Measurements from ENCODE around the gene USP11.
"Not testable (repeated sequence)": the region's sequence is repeated elsewhere in the genome, so short reads cannot be mapped to it uniquely, and the experiment has no call there.

The USP11 gene

GRCh38 chrX:47245156-47245555, 12.3 kb downstream of the USP11 start:
- H3K4me3 ChIP-seq (ENCODE audit: low read length), result no peak overlapping the region
- no peaks in the 10 kb centered on the region for H3K4me1 ChIP-seq (ENCODE audit: control insufficient read depth, insufficient read depth, low read length)
- no peak overlapping the region for H3K27ac ChIP-seq (ENCODE audit: low read length)
- DNase-seq (ENCODE audit: low read depth, low spot score), result no peak
- H3K36me3 ChIP-seq (ENCODE audit: control insufficient read depth, insufficient read depth, low read length), result peaks cover 26% of the 10 kb centered on the region; the same call in 1 of the 2 replicates
- no peaks in the 10 kb centered on the region for H3K27me3 ChIP-seq (ENCODE audit: control insufficient read depth, insufficient read depth, low read length)
- WGBS (ENCODE audit: insufficient coverage, insufficient read length), result no CpG with 5 or more reads among the region's 10 CpGs
- H3K9me3 ChIP-seq (ENCODE audit: control insufficient read depth, insufficient read depth, low read length), result no peaks in the 10 kb centered on the region

- H3K36me3 ChIP-seq (ENCODE audit: control insufficient read depth, insufficient read depth, low read length), result peaks cover 14% of the 10 kb centered on the region; the same call in 1 of the 2 replicates
- H3K4me1 ChIP-seq (ENCODE audit: control insufficient read depth, insufficient read depth, low read length), result no peaks in the 10 kb centered on the region
- no CpG with 5 or more reads among the region's 23 CpGs for WGBS (ENCODE audit: insufficient coverage, insufficient read length)
- no peak for DNase-seq (ENCODE audit: low read depth, low spot score)
- H3K9me3 ChIP-seq (ENCODE audit: control insufficient read depth, insufficient read depth, low read length), result no peaks in the 10 kb centered on the region
- no peaks in the 10 kb centered on the region for H3K27me3 ChIP-seq (ENCODE audit: control insufficient read depth, insufficient read depth, low read length)
- no peak overlapping the region for H3K27ac ChIP-seq (ENCODE audit: low read length)
- H3K4me3 ChIP-seq (ENCODE audit: low read length), result no peak overlapping the region
Observed at GRCh38 chrX:47247206-47247998, 14.6 kb downstream of the USP11 start.

GRCh38 chrX:47247999-47248320, 15.2 kb downstream of the USP11 start:
- Histone ChIP-seq H3K27me3 (ENCODE audit: control insufficient read depth, insufficient read depth, low read length) (no peaks in the 10 kb centered on the region), H3K27ac (ENCODE audit: low read length) (no peak overlapping the region), H3K36me3 (ENCODE audit: control insufficient read depth, insufficient read depth, low read length) (peaks cover 13% of the 10 kb centered on the region; the same call in 1 of the 2 replicates), H3K4me1 (ENCODE audit: control insufficient read depth, insufficient read depth, low read length) (no peaks in the 10 kb centered on the region), H3K9me3 (ENCODE audit: control insufficient read depth, insufficient read depth, low read length) (no peaks in the 10 kb centered on the region), H3K4me3 (ENCODE audit: low read length) (no peak overlapping the region)
- no CpG with 5 or more reads among the region's 13 CpGs for WGBS (ENCODE audit: insufficient coverage, insufficient read length)
- DNase-seq (ENCODE audit: low read depth, low spot score), result no peak

- H3K27ac ChIP-seq (ENCODE audit: low read length), result no peak overlapping the region
- no peak for DNase-seq (ENCODE audit: low read depth, low spot score)
- no peak overlapping the region for H3K4me3 ChIP-seq (ENCODE audit: low read length)
- no peaks in the 10 kb centered on the region for H3K27me3 ChIP-seq (ENCODE audit: control insufficient read depth, insufficient read depth, low read length)
- WGBS (ENCODE audit: insufficient coverage, insufficient read length), result no CpG with 5 or more reads among the region's 6 CpGs
- H3K36me3 ChIP-seq (ENCODE audit: control insufficient read depth, insufficient read depth, low read length), result peaks cover 11% of the 10 kb centered on the region; the same call in 1 of the 2 replicates
- H3K9me3 ChIP-seq (ENCODE audit: control insufficient read depth, insufficient read depth, low read length), result no peaks in the 10 kb centered on the region
- H3K4me1 ChIP-seq (ENCODE audit: control insufficient read depth, insufficient read depth, low read length), result no peaks in the 10 kb centered on the region
Observed at GRCh38 chrX:47248576-47248975, 15.8 kb downstream of the USP11 start.

GRCh38 chrX:47250017-47250347, 17.2 kb downstream of the USP11 start:
- Histone ChIP-seq H3K9me3 (ENCODE audit: control insufficient read depth, insufficient read depth, low read length) (no peaks in the 10 kb centered on the region), H3K36me3 (ENCODE audit: control insufficient read depth, insufficient read depth, low read length) (0 out of 2 replicates have a peak, but pooled peaks cover 3% of the 10 kb centered on the region), H3K4me1 (ENCODE audit: control insufficient read depth, insufficient read depth, low read length) (no peaks in the 10 kb centered on the region), H3K27me3 (ENCODE audit: control insufficient read depth, insufficient read depth, low read length) (no peaks in the 10 kb centered on the region), H3K4me3 (ENCODE audit: low read length) (no peak overlapping the region), H3K27ac (ENCODE audit: low read length) (no peak overlapping the region)
- DNase-seq (ENCODE audit: low read depth, low spot score), result no peak
- WGBS (ENCODE audit: insufficient coverage, insufficient read length), result no CpG with 5 or more reads among the region's 6 CpGs

- WGBS (ENCODE audit: insufficient coverage, insufficient read length), result no CpG with 5 or more reads among the region's 12 CpGs
- not testable (repeated sequence) for H3K4me1 ChIP-seq (ENCODE audit: control insufficient read depth, insufficient read depth, low read length); H3K9me3 ChIP-seq (ENCODE audit: control insufficient read depth, insufficient read depth, low read length); H3K36me3 ChIP-seq (ENCODE audit: control insufficient read depth, insufficient read depth, low read length); H3K4me3 ChIP-seq (ENCODE audit: low read length); H3K27me3 ChIP-seq (ENCODE audit: control insufficient read depth, insufficient read depth, low read length); DNase-seq (ENCODE audit: low read depth, low spot score); H3K27ac ChIP-seq (ENCODE audit: low read length)
Observed at GRCh38 chrX:47257620-47258019, 24.8 kb downstream of the USP11 start.

GRCh38 chrX:47264483-47265173, 31.8 kb downstream of the USP11 start:
- Histone ChIP-seq H3K36me3 (ENCODE audit: control insufficient read depth, insufficient read depth, low read length) (no peaks in the 10 kb centered on the region), H3K27me3 (ENCODE audit: control insufficient read depth, insufficient read depth, low read length) (no peaks in the 10 kb centered on the region), H3K4me3 (ENCODE audit: low read length) (no peak overlapping the region), H3K9me3 (ENCODE audit: control insufficient read depth, insufficient read depth, low read length) (no peaks in the 10 kb centered on the region), H3K27ac (ENCODE audit: low read length) (no peak overlapping the region), H3K4me1 (ENCODE audit: control insufficient read depth, insufficient read depth, low read length) (no peaks in the 10 kb centered on the region)
- no CpG with 5 or more reads among the region's 7 CpGs for WGBS (ENCODE audit: insufficient coverage, insufficient read length)
- no peak for DNase-seq (ENCODE audit: low read depth, low spot score)

- Histone ChIP-seq H3K27ac (ENCODE audit: low read length) (no peak overlapping the region), H3K9me3 (ENCODE audit: control insufficient read depth, insufficient read depth, low read length) (no peaks in the 10 kb centered on the region), H3K4me1 (ENCODE audit: control insufficient read depth, insufficient read depth, low read length) (no peaks in the 10 kb centered on the region), H3K4me3 (ENCODE audit: low read length) (no peak overlapping the region), H3K36me3 (ENCODE audit: control insufficient read depth, insufficient read depth, low read length) (no peaks in the 10 kb centered on the region), H3K27me3 (ENCODE audit: control insufficient read depth, insufficient read depth, low read length) (no peaks in the 10 kb centered on the region)
- no peak for DNase-seq (ENCODE audit: low read depth, low spot score)
- no CpG with 5 or more reads among the region's 7 CpGs for WGBS (ENCODE audit: insufficient coverage, insufficient read length)
Observed at GRCh38 chrX:47266643-47267042, 33.8 kb downstream of the USP11 start.

- Histone ChIP-seq H3K4me3 (ENCODE audit: low read length) (no peak overlapping the region), H3K27ac (ENCODE audit: low read length) (no peak overlapping the region), H3K27me3 (ENCODE audit: control insufficient read depth, insufficient read depth, low read length) (no peaks in the 10 kb centered on the region), H3K9me3 (ENCODE audit: control insufficient read depth, insufficient read depth, low read length) (no peaks in the 10 kb centered on the region), H3K36me3 (ENCODE audit: control insufficient read depth, insufficient read depth, low read length) (no peaks in the 10 kb centered on the region), H3K4me1 (ENCODE audit: control insufficient read depth, insufficient read depth, low read length) (no peaks in the 10 kb centered on the region)
- WGBS (ENCODE audit: insufficient coverage, insufficient read length), result no CpG with 5 or more reads among the region's 2 CpGs
- DNase-seq (ENCODE audit: low read depth, low spot score), result no peak
Observed at GRCh38 chrX:47272013-47272408, 39.2 kb downstream of the USP11 start.

GRCh38 chrX:47273011-47273730, 40.4 kb downstream of the USP11 start:
- Histone ChIP-seq H3K36me3 (ENCODE audit: control insufficient read depth, insufficient read depth, low read length) (no peaks in the 10 kb centered on the region), H3K9me3 (ENCODE audit: control insufficient read depth, insufficient read depth, low read length) (no peaks in the 10 kb centered on the region), H3K4me1 (ENCODE audit: control insufficient read depth, insufficient read depth, low read length) (no peaks in the 10 kb centered on the region), H3K4me3 (ENCODE audit: low read length) (no peak overlapping the region), H3K27me3 (ENCODE audit: control insufficient read depth, insufficient read depth, low read length) (no peaks in the 10 kb centered on the region), H3K27ac (ENCODE audit: low read length) (no peak overlapping the region)
- no peak for DNase-seq (ENCODE audit: low read depth, low spot score)
- no CpG with 5 or more reads among the region's 7 CpGs for WGBS (ENCODE audit: insufficient coverage, insufficient read length)
